ENCODE results near the gene EIF4G3.

DNA sequence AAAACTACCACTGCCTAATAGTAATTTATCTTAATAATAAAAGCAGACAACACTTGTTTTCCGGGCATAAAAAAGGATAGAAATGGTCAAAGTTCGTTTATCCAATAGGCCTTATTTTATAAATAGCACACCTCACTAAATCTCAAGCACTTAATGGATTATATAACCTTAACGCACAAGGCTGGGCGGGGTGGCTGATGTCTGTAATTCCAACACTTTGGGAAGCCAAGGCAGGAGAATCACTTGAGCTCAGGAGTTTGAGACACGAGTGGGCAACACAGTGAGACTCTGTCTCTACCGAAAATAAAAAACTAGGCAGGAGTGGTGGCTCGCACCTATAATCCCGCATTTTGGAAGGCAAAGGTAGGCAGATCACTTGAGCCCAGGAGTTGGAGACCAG is 12.4 kb downstream of the EIF4G3 start:
- TF ChIP-seq CTCF (conservative IDR thresholded peaks at IDR 0.05 in 1 of 2, IDR thresholded peaks at IDR 0.05 in 1 of 2; ENCODE audit: low read depth in 1 of 2, low read length in 2 of 2) (no peak), EZH2 (IDR thresholded peaks at IDR 0.05; ENCODE audit: low read length, missing control alignments) (no peak)
